ENCODE measurements around the gene CCL5.

The CCL5 gene

DNA sequence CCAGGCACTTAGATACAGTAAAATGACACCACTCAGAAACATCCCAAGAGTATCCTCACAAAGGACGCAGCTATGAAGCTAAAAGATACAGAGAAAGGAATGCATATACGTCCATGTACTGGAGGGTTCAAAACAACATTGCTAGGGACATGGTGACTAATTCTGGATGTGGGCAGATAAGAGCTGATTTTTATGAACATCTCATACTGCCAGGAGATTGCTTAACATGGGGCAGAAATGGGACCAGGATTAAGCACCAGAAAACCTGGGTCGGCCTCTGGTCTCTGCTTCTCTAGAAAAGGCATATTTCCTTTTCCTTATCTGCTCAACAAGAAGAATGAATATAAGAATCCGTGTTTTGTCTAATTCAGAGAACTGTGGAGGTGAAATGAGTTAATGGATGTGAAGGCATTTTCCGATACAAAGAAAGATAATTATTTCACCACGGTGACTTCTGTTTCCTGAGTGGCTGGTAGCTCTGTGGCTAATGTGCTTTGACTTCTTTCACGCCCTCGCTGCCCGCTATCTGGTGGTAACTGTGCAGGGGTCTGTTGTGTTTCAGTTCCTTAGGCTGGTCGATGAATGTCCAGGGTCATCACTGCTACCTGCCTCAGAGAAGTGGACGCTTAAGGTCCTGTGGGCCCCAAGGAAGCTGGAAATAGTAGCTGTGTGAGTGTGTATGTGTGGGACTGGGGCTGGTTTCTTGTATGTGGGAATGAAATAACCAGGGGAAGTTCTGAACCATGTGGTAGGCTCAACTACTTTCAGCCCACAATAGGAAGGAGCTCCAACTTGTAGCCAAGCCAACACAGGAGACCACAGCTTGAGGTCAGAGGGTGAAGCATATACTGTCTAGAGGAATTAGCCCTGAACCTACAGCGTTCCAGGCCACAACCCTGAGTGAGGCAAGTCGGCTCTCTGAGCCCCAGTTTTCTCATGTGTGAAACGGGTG lies 15.8 kb upstream of the CCL5 start:
- Histone ChIP-seq H3K4me1 (ENCODE audit: control insufficient read depth, insufficient read depth, low read length) (peaks cover 3% of the 10 kb centered on the region), H3K9me3 (ENCODE audit: control insufficient read depth, insufficient read depth, low read length) (no peaks in the 10 kb centered on the region), H3K4me3 (ENCODE audit: low read depth, low read length) (no peak overlapping the region), H3K9ac (ENCODE audit: low read depth, low read length) (no peak overlapping the region), H3K36me3 (ENCODE audit: control insufficient read depth, insufficient read depth, low read length) (no peaks in the 10 kb centered on the region), H3K27me3 (ENCODE audit: control insufficient read depth, insufficient read depth, low read length) (no peaks in the 10 kb centered on the region)

DNA sequence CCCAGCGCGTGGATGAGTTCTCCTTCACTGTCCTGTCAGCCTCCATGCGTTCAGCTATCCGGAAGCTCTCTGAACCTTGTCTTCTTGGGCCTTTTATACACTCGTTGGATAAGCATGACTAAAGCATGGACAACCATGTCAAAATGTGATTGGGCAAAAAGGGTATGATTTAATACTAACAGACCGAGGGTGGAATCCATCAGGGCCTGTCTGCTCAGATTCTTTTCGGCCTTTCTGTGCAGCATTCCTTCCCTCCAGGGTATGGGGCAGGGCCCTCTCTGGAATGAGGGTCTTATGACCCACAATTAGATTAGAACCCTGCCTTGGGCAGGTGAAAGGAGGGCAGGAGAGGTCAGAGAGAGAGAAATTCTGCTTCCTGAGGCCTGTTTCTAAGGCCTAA lies 14.0 kb upstream of the CCL5 start:
- Histone ChIP-seq H3K9ac (ENCODE audit: low read depth, low read length) (no peak overlapping the region), H3K9me3 (ENCODE audit: control insufficient read depth, insufficient read depth, low read length) (no peaks in the 10 kb centered on the region), H3K4me3 (ENCODE audit: low read depth, low read length) (no peak overlapping the region), H3K27me3 (ENCODE audit: control insufficient read depth, insufficient read depth, low read length) (no peaks in the 10 kb centered on the region), H3K4me1 (ENCODE audit: control insufficient read depth, insufficient read depth, low read length) (peaks cover 9% of the 10 kb centered on the region), H3K36me3 (ENCODE audit: control insufficient read depth, insufficient read depth, low read length) (no peaks in the 10 kb centered on the region)

DNA sequence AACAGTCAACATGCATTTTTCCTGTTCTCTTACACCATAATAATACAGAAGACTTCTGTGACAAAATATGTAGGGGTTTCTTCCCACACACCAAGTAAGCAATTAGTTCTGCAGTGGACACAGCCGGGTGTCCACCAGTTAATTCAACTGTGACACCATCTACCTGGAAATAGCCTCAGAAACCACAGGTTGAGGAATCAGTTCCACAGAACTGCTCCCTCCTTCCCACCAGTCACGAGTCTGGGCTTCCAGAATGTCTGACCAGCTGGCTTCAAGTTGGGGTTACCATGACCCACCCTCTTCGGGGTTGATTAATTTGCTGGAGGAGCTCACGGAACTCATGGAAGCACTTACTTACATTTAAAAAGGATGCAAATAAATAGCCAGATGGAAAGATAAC lies 13.6 kb upstream of the CCL5 start:
- H3K9ac ChIP-seq (ENCODE audit: low read depth, low read length), result no peak overlapping the region
- H3K9me3 ChIP-seq (ENCODE audit: control insufficient read depth, insufficient read depth, low read length), result no peaks in the 10 kb centered on the region
- no peaks in the 10 kb centered on the region for H3K36me3 ChIP-seq (ENCODE audit: control insufficient read depth, insufficient read depth, low read length)
- no peaks in the 10 kb centered on the region for H3K27me3 ChIP-seq (ENCODE audit: control insufficient read depth, insufficient read depth, low read length)
- no peak overlapping the region for H3K4me3 ChIP-seq (ENCODE audit: low read depth, low read length)
- peaks cover 9% of the 10 kb centered on the region for H3K4me1 ChIP-seq (ENCODE audit: control insufficient read depth, insufficient read depth, low read length)

DNA sequence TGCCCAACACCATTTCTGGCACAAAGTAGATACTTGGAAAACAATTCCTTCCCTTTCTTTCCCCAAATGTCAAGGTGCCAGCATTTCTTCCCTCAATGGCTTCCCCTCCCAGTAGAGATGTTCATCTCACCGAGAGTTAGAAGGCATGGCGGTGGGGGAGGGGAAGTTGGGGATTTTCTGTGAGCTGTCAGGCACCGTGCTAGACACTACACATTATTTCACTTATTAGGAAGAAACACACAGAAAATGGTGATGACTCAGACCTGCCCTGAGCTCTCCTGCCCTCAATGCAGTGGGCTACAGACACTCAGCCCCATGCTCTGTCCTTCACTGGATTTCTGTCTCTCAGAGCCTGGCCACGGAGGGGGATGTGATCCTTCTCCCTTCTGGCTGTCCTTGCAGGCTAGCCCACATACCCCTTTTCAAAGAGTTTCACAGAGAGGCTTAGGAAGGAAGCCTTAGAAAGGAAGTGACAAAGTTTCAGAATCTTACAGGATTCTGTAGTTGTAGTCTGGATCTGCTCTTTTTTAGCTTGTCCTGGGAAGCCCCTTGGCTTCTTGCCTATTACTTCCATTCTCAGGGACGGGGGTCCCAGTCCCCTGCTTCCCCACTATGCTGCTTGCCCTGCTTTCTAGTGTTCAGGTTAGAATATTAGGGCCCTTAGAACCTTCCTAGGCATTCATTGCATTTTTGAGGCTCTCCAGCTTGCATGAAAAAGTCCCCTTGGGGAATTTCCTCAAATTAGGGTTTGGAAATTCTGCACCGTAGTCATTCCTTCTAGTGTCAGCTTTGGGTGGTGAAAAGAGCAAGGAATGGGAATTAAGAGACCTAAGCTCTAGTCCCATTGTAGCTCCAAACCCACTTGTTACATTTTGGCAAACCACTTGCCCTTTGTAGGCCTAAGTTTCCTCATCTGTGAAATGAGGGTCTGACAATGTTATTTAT lies 12.2 kb upstream of the CCL5 start:
- no peaks in the 10 kb centered on the region for H3K36me3 ChIP-seq (ENCODE audit: control insufficient read depth, insufficient read depth, low read length)
- H3K9me3 ChIP-seq (ENCODE audit: control insufficient read depth, insufficient read depth, low read length), result no peaks in the 10 kb centered on the region
- no peak overlapping the region for H3K4me3 ChIP-seq (ENCODE audit: low read depth, low read length)
- no peak overlapping the region for H3K9ac ChIP-seq (ENCODE audit: low read depth, low read length)
- peaks cover 9% of the 10 kb centered on the region for H3K4me1 ChIP-seq (ENCODE audit: control insufficient read depth, insufficient read depth, low read length)
- H3K27me3 ChIP-seq (ENCODE audit: control insufficient read depth, insufficient read depth, low read length), result no peaks in the 10 kb centered on the region

DNA sequence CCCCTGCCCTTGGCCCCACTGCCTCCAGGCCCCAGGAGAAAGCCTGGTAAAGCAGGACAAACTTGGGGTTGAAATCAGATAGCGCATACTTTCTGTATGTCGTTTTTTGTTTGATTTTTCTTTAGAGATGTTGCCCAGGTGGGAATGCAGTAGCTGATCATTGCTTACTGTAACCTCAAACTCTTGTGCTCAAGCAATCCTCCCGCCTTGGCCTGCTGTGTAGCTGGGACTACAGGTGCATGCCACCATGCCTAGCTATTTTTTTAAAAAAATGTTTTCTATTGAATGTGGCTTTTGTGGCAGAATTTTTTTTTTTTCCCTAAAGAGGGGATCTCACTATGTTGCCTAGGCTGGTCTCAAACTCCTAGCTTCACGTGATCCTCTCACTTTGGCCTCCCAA lies 11.1 kb upstream of the CCL5 start:
- Histone ChIP-seq H3K4me3 (ENCODE audit: low read depth, low read length) (no peak overlapping the region), H3K4me1 (ENCODE audit: control insufficient read depth, insufficient read depth, low read length) (peaks cover 9% of the 10 kb centered on the region)

DNA sequence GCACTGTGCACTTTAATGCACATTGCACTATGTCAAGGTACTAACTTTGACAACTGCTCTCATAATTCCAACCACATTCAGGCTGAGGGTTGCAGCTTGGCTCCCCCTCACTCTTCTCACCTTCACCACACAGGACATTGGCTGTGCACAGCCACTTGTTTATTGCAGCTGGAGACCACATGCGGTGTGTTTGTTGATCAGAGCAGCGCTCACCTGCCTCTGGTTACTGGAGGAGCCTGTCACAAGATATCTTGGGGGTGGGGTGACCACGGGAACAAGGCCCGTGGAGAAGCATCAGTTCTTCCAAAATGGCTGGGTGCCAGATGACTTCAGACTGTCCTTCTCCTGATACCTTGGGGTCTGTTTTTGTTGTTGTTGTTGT lies 10.6 kb upstream of the CCL5 start:
- H3K4me1 ChIP-seq (ENCODE audit: control insufficient read depth, insufficient read depth, low read length), result peaks cover 9% of the 10 kb centered on the region
- H3K9me3 ChIP-seq (ENCODE audit: control insufficient read depth, insufficient read depth, low read length), result no peaks in the 10 kb centered on the region
- no peak overlapping the region for H3K9ac ChIP-seq (ENCODE audit: low read depth, low read length)
- no peak overlapping the region for H3K4me3 ChIP-seq (ENCODE audit: low read depth, low read length)
- no peaks in the 10 kb centered on the region for H3K36me3 ChIP-seq (ENCODE audit: control insufficient read depth, insufficient read depth, low read length)
- no peaks in the 10 kb centered on the region for H3K27me3 ChIP-seq (ENCODE audit: control insufficient read depth, insufficient read depth, low read length)

More for the DNA sequence above, 11.1 kb upstream of the CCL5 start:
- no peaks in the 10 kb centered on the region for H3K9me3 ChIP-seq (ENCODE audit: control insufficient read depth, insufficient read depth, low read length)
- H3K27me3 ChIP-seq (ENCODE audit: control insufficient read depth, insufficient read depth, low read length), result no peaks in the 10 kb centered on the region
- no peak overlapping the region for H3K9ac ChIP-seq (ENCODE audit: low read depth, low read length)
- no peaks in the 10 kb centered on the region for H3K36me3 ChIP-seq (ENCODE audit: control insufficient read depth, insufficient read depth, low read length)

DNA sequence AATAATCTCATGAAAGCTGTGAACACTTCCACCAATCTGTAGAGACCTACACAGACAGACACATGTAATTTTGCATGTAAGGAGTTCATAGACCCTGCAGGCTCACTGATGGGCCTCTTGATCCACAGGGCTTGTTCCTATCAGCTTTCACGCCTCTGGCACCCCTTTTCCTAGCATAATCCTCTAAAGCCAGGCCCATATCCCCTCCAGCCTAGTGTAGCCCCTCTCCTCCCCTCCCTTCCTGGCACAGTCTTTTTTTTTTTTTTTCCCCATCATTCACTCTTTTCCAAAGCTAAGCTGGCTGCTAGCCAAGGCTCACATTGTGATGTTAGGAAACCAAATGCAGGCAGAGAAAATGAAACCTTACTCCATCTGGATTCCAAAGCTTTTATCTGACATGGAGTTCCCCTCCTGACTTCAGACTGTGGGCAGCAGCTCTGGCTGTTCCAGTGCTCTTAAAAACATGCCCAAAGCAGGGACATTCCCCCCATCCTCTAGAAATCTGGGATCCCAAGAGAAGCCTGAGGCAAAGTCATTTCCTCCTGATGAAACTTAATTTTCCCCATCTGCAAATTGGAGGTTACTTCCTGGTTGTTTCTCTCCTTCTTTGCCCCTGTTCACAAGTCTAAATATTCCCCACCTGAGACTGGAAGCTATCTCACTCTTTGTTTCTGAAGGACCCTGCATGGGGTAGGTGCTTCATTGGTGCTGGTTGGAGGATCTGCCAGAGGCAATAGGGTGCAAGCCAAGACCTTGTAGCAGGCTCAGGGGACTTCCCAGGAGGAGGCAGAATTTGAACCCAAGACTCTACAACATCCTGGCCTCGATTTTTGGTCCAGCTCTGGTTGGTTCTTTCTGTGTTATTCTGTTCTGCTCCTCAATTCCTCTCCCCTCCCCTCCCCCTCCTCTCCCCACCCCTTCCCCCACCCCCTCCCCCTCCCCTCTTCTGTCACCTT lies 9.9 kb upstream of the CCL5 start:
- Histone ChIP-seq H3K9me3 (ENCODE audit: control insufficient read depth, insufficient read depth, low read length) (no peaks in the 10 kb centered on the region), H3K4me1 (ENCODE audit: control insufficient read depth, insufficient read depth, low read length) (peaks cover 9% of the 10 kb centered on the region), H3K9ac (ENCODE audit: low read depth, low read length) (no peak overlapping the region), H3K27me3 (ENCODE audit: control insufficient read depth, insufficient read depth, low read length) (no peaks in the 10 kb centered on the region), H3K36me3 (ENCODE audit: control insufficient read depth, insufficient read depth, low read length) (no peaks in the 10 kb centered on the region), H3K4me3 (ENCODE audit: low read depth, low read length) (no peak overlapping the region)

DNA sequence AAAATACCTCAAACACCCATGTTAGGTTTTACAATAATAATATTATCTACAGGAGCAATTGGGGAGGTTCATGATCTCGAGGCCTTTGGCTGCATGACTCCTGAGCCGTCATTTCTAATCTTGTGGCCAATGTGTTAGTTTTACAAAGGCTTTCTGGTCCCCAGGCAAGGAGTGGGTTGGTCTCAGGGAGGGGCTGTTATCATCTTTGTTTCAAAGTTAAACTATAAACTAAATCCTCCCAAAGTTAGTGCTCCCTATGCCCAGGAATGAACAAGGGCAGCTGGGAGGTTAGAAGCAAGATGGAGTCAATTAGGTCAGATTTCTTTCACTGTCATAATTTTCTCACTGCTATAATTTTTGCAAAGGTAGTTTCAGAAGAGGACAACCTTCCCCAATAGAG lies 9.1 kb upstream of the CCL5 start:
- Histone ChIP-seq H3K4me1 (ENCODE audit: control insufficient read depth, insufficient read depth, low read length) (peaks cover 9% of the 10 kb centered on the region), H3K4me3 (ENCODE audit: low read depth, low read length) (no peak overlapping the region), H3K36me3 (ENCODE audit: control insufficient read depth, insufficient read depth, low read length) (no peaks in the 10 kb centered on the region), H3K27me3 (ENCODE audit: control insufficient read depth, insufficient read depth, low read length) (no peaks in the 10 kb centered on the region), H3K9me3 (ENCODE audit: control insufficient read depth, insufficient read depth, low read length) (no peaks in the 10 kb centered on the region), H3K9ac (ENCODE audit: low read depth, low read length) (no peak overlapping the region)

DNA sequence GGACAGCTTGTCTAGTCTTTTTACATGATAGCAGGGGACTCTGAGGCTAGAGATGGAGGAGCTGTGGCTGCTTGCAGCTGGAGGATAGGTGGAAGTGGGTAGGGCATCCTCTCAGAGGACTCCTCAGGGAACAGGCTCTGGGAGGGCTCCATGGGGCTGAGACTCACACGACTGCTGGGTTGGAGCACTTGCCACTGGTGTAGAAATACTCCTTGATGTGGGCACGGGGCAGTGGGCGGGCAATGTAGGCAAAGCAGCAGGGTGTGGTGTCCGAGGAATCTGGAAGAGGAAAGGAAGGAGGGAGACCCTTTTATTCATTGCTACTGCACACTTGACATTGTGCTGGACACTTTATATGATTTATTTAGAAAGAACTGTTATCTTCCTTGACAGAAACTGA lies 1.8 kb downstream of the CCL5 start:
- H3K27me3 ChIP-seq (ENCODE audit: control insufficient read depth, insufficient read depth, low read length), result no peaks in the 10 kb centered on the region
- no peaks in the 10 kb centered on the region for H3K9me3 ChIP-seq (ENCODE audit: control insufficient read depth, insufficient read depth, low read length)
- H3K4me1 ChIP-seq (ENCODE audit: control insufficient read depth, insufficient read depth, low read length), result no peaks in the 10 kb centered on the region
- no peaks in the 10 kb centered on the region for H3K36me3 ChIP-seq (ENCODE audit: control insufficient read depth, insufficient read depth, low read length)
- H3K9ac ChIP-seq (ENCODE audit: low read depth, low read length), result no peak overlapping the region
- no peak overlapping the region for H3K4me3 ChIP-seq (ENCODE audit: low read depth, low read length)

DNA sequence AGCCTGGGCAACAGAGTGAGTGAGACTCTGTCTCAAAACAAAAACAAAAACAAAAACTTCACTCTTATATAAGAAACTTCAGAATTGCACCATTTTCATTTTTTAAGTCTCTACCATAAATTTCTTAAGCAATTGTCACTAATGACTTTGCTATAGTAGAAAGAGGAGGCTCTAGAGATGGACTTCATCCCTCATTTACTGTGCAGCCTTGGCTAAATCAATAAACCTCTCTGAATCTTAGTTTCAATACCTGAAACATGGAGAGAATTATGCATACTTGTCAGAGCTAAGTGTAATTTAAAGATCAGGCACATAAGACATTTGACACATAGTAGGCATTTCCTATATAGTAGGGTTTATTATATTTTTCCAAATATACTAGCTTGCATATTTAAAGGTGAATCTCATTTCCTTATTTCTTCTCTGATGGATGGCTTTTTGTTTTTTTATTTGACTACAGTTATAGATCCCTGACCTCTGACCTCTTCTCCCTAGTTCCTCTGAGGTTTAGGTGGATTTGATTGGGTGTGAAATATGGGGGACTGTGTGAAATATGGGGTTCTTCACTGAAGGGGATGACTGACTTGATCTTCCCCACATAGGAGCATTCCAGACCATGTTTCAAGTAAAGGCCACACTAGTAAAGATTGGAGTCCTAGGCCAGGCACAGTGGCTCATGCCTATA lies 2.7 kb downstream of the CCL5 start:
- Histone ChIP-seq H3K9ac (ENCODE audit: low read depth, low read length) (no peak overlapping the region), H3K36me3 (ENCODE audit: control insufficient read depth, insufficient read depth, low read length) (no peaks in the 10 kb centered on the region), H3K4me1 (ENCODE audit: control insufficient read depth, insufficient read depth, low read length) (no peaks in the 10 kb centered on the region), H3K9me3 (ENCODE audit: control insufficient read depth, insufficient read depth, low read length) (no peaks in the 10 kb centered on the region), H3K4me3 (ENCODE audit: low read depth, low read length) (no peak overlapping the region), H3K27me3 (ENCODE audit: control insufficient read depth, insufficient read depth, low read length) (no peaks in the 10 kb centered on the region)

Measured in iPS-15b (cell line).